SK-N-SH (cell line): ENCODE data around the gene FOXK1. TPM values are rescaled to one million over a fixed set of nuclear protein-coding genes. Genes with fewer than 3 reads are reported as not detected.

Experiments
- CTCF ChIA-PET: fragments of 300-600, 350-600 bp; formaldehyde crosslinking; extraction: SDS; loops from one replicate; lab custom pipeline; 2021; lab: Yijun Ruan, JAX
- POLR2A ChIA-PET: fragments of 350-600 bp; sonication (Branson Sonifier 250); formaldehyde crosslinking; extraction: SDS; loops from one replicate; lab custom pipeline; 2020; ENCODE audit warnings: antibody characterized with exemption, inconsistent platforms; lab: Yijun Ruan, JAX
- DNase-seq: peaks from one replicate; pipeline ENCODE4 v3.0.0; 2012
- H2AFZ ChIP-seq: fragments of 200-600 bp; sonication (generic); 2 replicates; pipeline ENCODE4 v1.8.1; 2016; ENCODE audit warnings: antibody characterized with exemption, mild to moderate bottlenecking, low read depth
- H3F3A ChIP-seq: fragments of 200-600 bp; sonication (generic); replicated peaks from 2 replicates; pipeline ENCODE3; 2016; ENCODE audit warnings: antibody characterized with exemption, mild to moderate bottlenecking; ENCODE audit not compliant: insufficient read depth
- H3K27ac ChIP-seq, 2 experiments: fragments of 200-500 bp in 1 of 2; fragments of 200-600 bp in 1 of 2; sonication (Bioruptor generic) in 1 of 2; sonication (generic), shearing (Covaris generic) in 1 of 2; 2 replicates each; pipeline versions ENCODE4 v1.5.1 to v1.6.1; 2014 to 2016; ENCODE audit warnings: low read depth in 2 of 2, inconsistent platforms in 1 of 2, low read length in 1 of 2, mild to moderate bottlenecking in 1 of 2, mixed read lengths in 1 of 2
- H3K27me3 ChIP-seq: fragments of 200-600 bp; sonication (generic), shearing (Covaris generic); 2 replicates; pipeline ENCODE4 v1.6.1; 2016; ENCODE audit warnings: mixed run types; ENCODE audit not compliant: insufficient read depth
- H3K36me3 ChIP-seq, 2 experiments: fragments of 200-500 bp in 1 of 2; fragments of 200-600 bp in 1 of 2; sonication (Bioruptor generic) in 1 of 2; sonication (generic) in 1 of 2; replicated peaks in 1 of 2; 2 replicates each; pipeline versions ENCODE3 to v1.5.1; 2014 to 2016; ENCODE audit warnings: low read length in 1 of 2, mild to moderate bottlenecking in 1 of 2; ENCODE audit not compliant: insufficient read depth in 2 of 2, control insufficient read depth in 1 of 2
- H3K4me1 ChIP-seq, 2 experiments: fragments of 200-500 bp in 1 of 2; fragments of 200-600 bp in 1 of 2; sonication (Bioruptor generic) in 1 of 2; sonication (generic), shearing (Covaris generic) in 1 of 2; 2 replicates each; pipeline versions ENCODE4 v1.5.1 to v1.6.1; 2014 to 2016; ENCODE audit warnings: low read depth in 1 of 2, low read length in 1 of 2, mixed run types in 1 of 2; ENCODE audit not compliant: insufficient read depth in 2 of 2, control insufficient read depth in 1 of 2
- H3K4me2 ChIP-seq: fragments of 200-600 bp; sonication (generic), shearing (Covaris generic); 2 replicates; pipeline ENCODE4 v1.6.1; 2017; ENCODE audit warnings: mixed run types
- H3K4me3 ChIP-seq, 2 experiments: fragments of 200-500 bp in 1 of 2; fragments of 200-600 bp in 1 of 2; sonication (Bioruptor generic) in 1 of 2; sonication (generic), shearing (Covaris generic) in 1 of 2; 2 replicates each; pipeline versions ENCODE4 v1.5.1 to v1.8.1; 2014 to 2016; ENCODE audit warnings: low read depth in 2 of 2, inconsistent platforms in 1 of 2, low read length in 1 of 2, mild to moderate bottlenecking in 1 of 2, mixed read lengths in 1 of 2, moderate library complexity in 1 of 2
- H3K79me2 ChIP-seq: fragments of 200-600 bp; sonication (generic); 2 replicates; pipeline ENCODE4 v1.8.1; 2017; ENCODE audit warnings: mild to moderate bottlenecking; ENCODE audit not compliant: insufficient read depth
- H3K9ac ChIP-seq: fragments of 200-600 bp; sonication (generic); 2 replicates; pipeline ENCODE4 v1.6.1; 2017; ENCODE audit warnings: mixed run types
- H3K9me2 ChIP-seq: fragments of 200-600 bp; sonication (generic); 2 replicates; pipeline ENCODE4 v1.6.1; 2017; ENCODE audit warnings: mixed run types
- H3K9me3 ChIP-seq: fragments of 200-600 bp; sonication (generic); 2 replicates; pipeline ENCODE4 v1.6.1; 2017; ENCODE audit warnings: mixed run types, mild to moderate bottlenecking, moderate library complexity
- H4K20me1 ChIP-seq: fragments of 200-600 bp; sonication (generic); 2 replicates; pipeline ENCODE4 v1.6.1; 2017; ENCODE audit warnings: mild to moderate bottlenecking, mixed run types; ENCODE audit not compliant: insufficient read depth
- CHD2 ChIP-seq: fragments of 150-350 bp; IDR thresholded peaks from 2 replicates; pipeline ENCODE4 v1.6.1; 2018; ENCODE audit warnings: low read length; ENCODE audit not compliant: partially characterized antibody
- EZH2phosphoT487 ChIP-seq: fragments of 200-600 bp; sonication (generic); IDR thresholded peaks from 2 replicates; pipeline ENCODE4 v1.6.1; 2017; ENCODE audit warnings: low read depth, mixed run types, mild to moderate bottlenecking, antibody characterized with exemption, moderate library complexity, borderline replicate concordance
- FOXJ3 ChIP-seq: sonication (generic); formaldehyde crosslinking; IDR thresholded peaks from 2 replicates; pipeline ENCODE4 v1.5.1; 2020; ENCODE audit warnings: mild to moderate bottlenecking, missing genetic modification reagents
- GABPA ChIP-seq: IDR thresholded peaks from 2 replicates; pipeline ENCODE4 v1.4.0; 2012; ENCODE audit warnings: low read depth, mild to moderate bottlenecking
- PBX3 ChIP-seq: IDR thresholded peaks from 2 replicates; pipeline ENCODE4; 2012
- POLR2AphosphoS5 ChIP-seq: IDR thresholded peaks from 2 replicates; pipeline ENCODE4 v1.6.1; 2012; ENCODE audit warnings: low read depth, low read length
- RAD21 ChIP-seq: IDR thresholded peaks from 2 replicates; pipeline ENCODE4 v1.6.1; 2012; ENCODE audit warnings: mild to moderate bottlenecking, low read length
- RCOR1 ChIP-seq: fragments of 150-350 bp; IDR thresholded peaks from 2 replicates; pipeline ENCODE4 v1.6.1; 2017; ENCODE audit warnings: antibody characterized with exemption, low read length
- RFX5 ChIP-seq: IDR thresholded peaks from 2 replicates; pipeline ENCODE4 v1.6.1; 2012; ENCODE audit warnings: mild to moderate bottlenecking, improper control_type of control experiment, low read length
- SMC3 ChIP-seq: IDR thresholded peaks from 2 replicates; pipeline ENCODE4 v1.6.1; 2012; ENCODE audit warnings: low read depth, low read length, improper control_type of control experiment
- WGBS: methylation state at CpG from one replicate; pipeline ENCODE4 v1.1.6; 2017; ENCODE audit warnings: low lambda C conversion rate; 5-methylcytosine and 5-hydroxymethylcytosine counted together
- polyA plus RNA-seq, 3 experiments: library from polyadenylated mRNA; depleted of rRNA; stranded (reverse); fragments of >200 nt; gene quantifications; 2 replicates each; pipeline ENCODE4 v1.2.3, GENCODE V29; 2012
- TF ChIP-seq, protein P1 (sequence below): IDR thresholded peaks from 2 replicates; pipeline ENCODE4 v1.6.1; 2012; ENCODE audit warnings: mild to moderate bottlenecking, low read depth, low read length, moderate library complexity
- TF ChIP-seq, protein P2 (sequence below): fragments of 150-350 bp; IDR thresholded peaks from 2 replicates; pipeline ENCODE4 v1.6.1; 2016; ENCODE audit warnings: mild to moderate bottlenecking, low read depth, low read length
- TF ChIP-seq, protein P3 (sequence below): IDR thresholded peaks from 2 replicates; pipeline ENCODE4 v1.4.0; 2012; ENCODE audit warnings: low read depth, borderline replicate concordance
- TF ChIP-seq, protein P4 (sequence below): IDR thresholded peaks from 2 replicates; pipeline ENCODE4 v1.4.0; 2012; ENCODE audit warnings: low read depth, borderline replicate concordance
- TF ChIP-seq, protein P5 (sequence below): IDR thresholded peaks from 2 replicates; pipeline ENCODE4 v1.4.0; 2012; ENCODE audit warnings: low read depth

FOXK1 gene
- polyA plus RNA-seq, 1 of the 3 experiments (the other 2 are of a cell fraction) = 4.7 TPM

DNA sequence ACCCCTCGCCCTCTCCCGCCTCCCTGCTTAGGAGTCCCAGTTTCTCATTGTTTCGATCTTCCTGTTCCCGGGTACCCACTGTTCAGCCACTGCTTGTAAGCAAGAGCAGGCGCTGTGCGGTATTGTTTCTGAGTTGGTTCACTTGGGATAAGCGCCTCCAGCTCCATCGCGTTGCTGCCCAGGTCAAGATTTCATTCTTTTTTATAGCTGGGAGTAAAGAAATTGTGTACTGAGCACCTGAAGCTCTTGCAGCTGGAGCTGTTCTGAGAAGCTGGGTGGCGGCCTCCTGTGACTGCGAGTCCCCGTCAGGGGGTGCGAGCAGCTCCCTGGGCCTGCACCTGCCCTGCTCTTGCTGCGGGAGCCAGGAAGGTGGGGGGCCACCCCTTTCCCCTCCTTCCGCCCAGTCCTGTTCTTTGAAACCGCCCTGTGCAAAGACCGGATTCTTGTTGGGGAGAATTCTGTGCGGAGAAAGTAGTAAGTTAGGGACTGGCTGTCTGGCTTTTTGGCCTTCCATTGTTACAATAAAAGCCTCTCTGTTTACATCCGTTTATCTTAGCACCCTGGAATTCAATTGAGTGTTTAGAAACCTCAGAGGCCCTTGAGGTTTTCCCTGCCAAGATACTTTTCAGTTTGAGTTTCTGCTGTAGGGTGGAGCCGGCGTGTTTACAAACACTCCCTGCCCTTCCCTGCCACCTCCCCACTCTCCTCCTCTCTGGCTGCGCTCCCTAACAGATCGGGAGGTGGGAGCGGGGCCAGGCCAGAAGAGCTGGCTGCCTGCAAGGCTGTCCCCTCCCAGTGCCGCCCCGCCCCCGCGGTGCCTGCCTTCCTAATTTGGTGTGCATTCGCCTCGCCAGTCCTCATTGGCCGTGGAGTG, 62.5 kb downstream of the FOXK1 start:
- Histone ChIP-seq H3K9me3 (no peaks in the 10 kb centered on the region), H3K4me2 (no peak overlapping the region), H3K4me1 (peaks cover 3 to 24% of the 10 kb centered on the region in 2 experiments; a peak in 3 of 4 replicates), H3K27me3 (no peaks in the 10 kb centered on the region), H3K9ac (no peak overlapping the region), H3K79me2 (peaks cover 30% of the 10 kb centered on the region), H3K27ac (peak overlapping the region in 1 of 2 experiments; percentile 60; a peak in 2 of 4 replicates), H4K20me1 (no peaks in the 10 kb centered on the region), H3K4me3 (no peak overlapping the region), H3F3A (peaks cover 5% of the 10 kb centered on the region), H3K36me3 (peaks cover 27 to 28% of the 10 kb centered on the region in 2 experiments), H3K9me2 (no peaks in the 10 kb centered on the region), H2AFZ (no peak overlapping the region)
- DNase-seq = peak; percentile 63
- ChIA-PET CTCF (interaction anchor here (1.0 to 1.3 kb wide), 2 partner anchors 10 to 20 kb away, joined by 3 read pairs; no protein-coding TSS in a partner anchor), POLR2A (no interaction called here)
- TF ChIP-seq FOXJ3 (CRISPR knock-in tag) (no peak), POLR2AphosphoS5 (no peak), RAD21 (no peak)
- TF ChIP-seq, protein P1, sequence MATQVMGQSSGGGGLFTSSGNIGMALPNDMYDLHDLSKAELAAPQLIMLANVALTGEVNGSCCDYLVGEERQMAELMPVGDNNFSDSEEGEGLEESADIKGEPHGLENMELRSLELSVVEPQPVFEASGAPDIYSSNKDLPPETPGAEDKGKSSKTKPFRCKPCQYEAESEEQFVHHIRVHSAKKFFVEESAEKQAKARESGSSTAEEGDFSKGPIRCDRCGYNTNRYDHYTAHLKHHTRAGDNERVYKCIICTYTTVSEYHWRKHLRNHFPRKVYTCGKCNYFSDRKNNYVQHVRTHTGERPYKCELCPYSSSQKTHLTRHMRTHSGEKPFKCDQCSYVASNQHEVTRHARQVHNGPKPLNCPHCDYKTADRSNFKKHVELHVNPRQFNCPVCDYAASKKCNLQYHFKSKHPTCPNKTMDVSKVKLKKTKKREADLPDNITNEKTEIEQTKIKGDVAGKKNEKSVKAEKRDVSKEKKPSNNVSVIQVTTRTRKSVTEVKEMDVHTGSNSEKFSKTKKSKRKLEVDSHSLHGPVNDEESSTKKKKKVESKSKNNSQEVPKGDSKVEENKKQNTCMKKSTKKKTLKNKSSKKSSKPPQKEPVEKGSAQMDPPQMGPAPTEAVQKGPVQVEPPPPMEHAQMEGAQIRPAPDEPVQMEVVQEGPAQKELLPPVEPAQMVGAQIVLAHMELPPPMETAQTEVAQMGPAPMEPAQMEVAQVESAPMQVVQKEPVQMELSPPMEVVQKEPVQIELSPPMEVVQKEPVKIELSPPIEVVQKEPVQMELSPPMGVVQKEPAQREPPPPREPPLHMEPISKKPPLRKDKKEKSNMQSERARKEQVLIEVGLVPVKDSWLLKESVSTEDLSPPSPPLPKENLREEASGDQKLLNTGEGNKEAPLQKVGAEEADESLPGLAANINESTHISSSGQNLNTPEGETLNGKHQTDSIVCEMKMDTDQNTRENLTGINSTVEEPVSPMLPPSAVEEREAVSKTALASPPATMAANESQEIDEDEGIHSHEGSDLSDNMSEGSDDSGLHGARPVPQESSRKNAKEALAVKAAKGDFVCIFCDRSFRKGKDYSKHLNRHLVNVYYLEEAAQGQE = no peak
- 82% methylated on average over 31 of the region's 31 CpGs for WGBS

DNA sequence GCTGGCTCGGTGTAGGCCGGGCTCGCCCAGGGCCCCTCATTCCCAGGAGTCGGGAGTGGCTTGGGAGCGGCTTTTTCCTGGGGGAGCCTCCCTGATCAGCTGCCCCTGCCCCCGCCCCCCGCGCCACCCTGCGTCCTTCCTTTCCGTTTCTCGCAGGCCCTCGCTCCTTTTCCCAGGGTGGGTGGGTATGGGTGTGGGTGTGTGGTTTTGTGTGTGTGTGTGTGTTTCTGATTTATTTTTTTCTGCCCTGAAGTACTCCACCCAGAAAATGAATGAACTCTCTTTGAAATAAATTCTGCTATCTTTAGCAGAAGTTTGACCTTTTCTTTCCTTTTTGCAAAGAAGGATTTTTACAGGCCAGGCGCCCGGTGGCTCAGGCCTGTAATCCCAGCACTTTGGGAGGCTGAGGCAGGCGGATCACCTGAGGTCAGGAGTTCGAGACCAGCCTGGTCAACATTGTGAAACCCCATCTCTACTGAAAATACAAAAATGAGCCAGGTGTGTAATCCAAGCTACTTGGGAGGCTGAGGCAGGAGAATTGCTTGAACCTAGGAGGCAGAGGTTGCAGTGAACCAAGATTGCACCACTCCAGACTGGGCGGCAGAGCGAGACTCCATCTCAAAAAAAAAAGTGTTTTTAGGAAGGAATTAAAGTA, 63.3 kb downstream of the FOXK1 start:
- H3K36me3 ChIP-seq = peaks cover 29% of the 10 kb centered on the region in 2 experiments
- WGBS = 88% methylated on average over 18 of the region's 18 CpGs
- no peak overlapping the region for H2AFZ ChIP-seq
- peaks cover 0 to 21% of the 10 kb centered on the region in 2 experiments; a peak in 3 of 4 replicates for H3K4me1 ChIP-seq
- H3F3A ChIP-seq = peaks cover 5% of the 10 kb centered on the region
- POLR2A ChIA-PET = no interaction called here
- H3K27me3 ChIP-seq = no peaks in the 10 kb centered on the region
- H3K4me2 ChIP-seq = peak overlapping the region; percentile 0; the same call in 1 of the 2 replicates
- no peak for DNase-seq
- H3K27ac ChIP-seq = peak overlapping the region in 1 of 2 experiments; percentile 60; a peak in 2 of 4 replicates
- H3K9me3 ChIP-seq = no peaks in the 10 kb centered on the region
- CTCF ChIA-PET = interaction anchor here (1.0 kb wide), 1 partner anchor 19 kb away, joined by 3 read pairs; no protein-coding TSS in a partner anchor
- H4K20me1 ChIP-seq = no peaks in the 10 kb centered on the region
- no peak overlapping the region for H3K9ac ChIP-seq
- H3K79me2 ChIP-seq = peaks cover 35% of the 10 kb centered on the region
- no peak overlapping the region for H3K4me3 ChIP-seq
- no peaks in the 10 kb centered on the region for H3K9me2 ChIP-seq
- TF ChIP-seq EZH2phosphoT487 (no peak), CHD2 (no peak), SMC3 (no peak), GABPA (no peak), PBX3 (no peak), RFX5 (no peak), RCOR1 (no peak)
- TF ChIP-seq, protein P2, sequence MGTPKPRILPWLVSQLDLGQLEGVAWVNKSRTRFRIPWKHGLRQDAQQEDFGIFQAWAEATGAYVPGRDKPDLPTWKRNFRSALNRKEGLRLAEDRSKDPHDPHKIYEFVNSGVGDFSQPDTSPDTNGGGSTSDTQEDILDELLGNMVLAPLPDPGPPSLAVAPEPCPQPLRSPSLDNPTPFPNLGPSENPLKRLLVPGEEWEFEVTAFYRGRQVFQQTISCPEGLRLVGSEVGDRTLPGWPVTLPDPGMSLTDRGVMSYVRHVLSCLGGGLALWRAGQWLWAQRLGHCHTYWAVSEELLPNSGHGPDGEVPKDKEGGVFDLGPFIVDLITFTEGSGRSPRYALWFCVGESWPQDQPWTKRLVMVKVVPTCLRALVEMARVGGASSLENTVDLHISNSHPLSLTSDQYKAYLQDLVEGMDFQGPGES = no peak
- TF ChIP-seq, protein P3, sequence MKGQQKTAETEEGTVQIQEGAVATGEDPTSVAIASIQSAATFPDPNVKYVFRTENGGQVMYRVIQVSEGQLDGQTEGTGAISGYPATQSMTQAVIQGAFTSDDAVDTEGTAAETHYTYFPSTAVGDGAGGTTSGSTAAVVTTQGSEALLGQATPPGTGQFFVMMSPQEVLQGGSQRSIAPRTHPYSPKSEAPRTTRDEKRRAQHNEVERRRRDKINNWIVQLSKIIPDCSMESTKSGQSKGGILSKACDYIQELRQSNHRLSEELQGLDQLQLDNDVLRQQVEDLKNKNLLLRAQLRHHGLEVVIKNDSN = no peak
- TF ChIP-seq, protein P4, sequence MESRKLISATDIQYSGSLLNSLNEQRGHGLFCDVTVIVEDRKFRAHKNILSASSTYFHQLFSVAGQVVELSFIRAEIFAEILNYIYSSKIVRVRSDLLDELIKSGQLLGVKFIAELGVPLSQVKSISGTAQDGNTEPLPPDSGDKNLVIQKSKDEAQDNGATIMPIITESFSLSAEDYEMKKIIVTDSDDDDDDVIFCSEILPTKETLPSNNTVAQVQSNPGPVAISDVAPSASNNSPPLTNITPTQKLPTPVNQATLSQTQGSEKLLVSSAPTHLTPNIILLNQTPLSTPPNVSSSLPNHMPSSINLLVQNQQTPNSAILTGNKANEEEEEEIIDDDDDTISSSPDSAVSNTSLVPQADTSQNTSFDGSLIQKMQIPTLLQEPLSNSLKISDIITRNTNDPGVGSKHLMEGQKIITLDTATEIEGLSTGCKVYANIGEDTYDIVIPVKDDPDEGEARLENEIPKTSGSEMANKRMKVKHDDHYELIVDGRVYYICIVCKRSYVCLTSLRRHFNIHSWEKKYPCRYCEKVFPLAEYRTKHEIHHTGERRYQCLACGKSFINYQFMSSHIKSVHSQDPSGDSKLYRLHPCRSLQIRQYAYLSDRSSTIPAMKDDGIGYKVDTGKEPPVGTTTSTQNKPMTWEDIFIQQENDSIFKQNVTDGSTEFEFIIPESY = no peak
- TF ChIP-seq, protein P5, sequence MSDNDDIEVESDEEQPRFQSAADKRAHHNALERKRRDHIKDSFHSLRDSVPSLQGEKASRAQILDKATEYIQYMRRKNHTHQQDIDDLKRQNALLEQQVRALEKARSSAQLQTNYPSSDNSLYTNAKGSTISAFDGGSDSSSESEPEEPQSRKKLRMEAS = no peak
